ENCODE measurements around the gene KCNQ5. TPM values are rescaled to one million over a fixed set of nuclear protein-coding genes. Genes with fewer than 3 reads are reported as not detected.

The KCNQ5 gene
- total and polyA plus RNA-seq, 11 donors: 0.06 to 0.18 TPM; not detected in 9

- TF ChIP-seq POLR2A (IDR thresholded peaks at IDR 0.05) (no peak), CTCF (IDR thresholded peaks at IDR 0.05) (no peak)
- Histone ChIP-seq H3K4me3 (no peak overlapping the region), H3K4me1 (no peaks in the 10 kb centered on the region), H3K36me3 (no peaks in the 10 kb centered on the region), H3K27ac (no peak overlapping the region), H3K27me3 (no peaks in the 10 kb centered on the region), H3K9me3 (no peaks in the 10 kb centered on the region)
- ATAC-seq: no peak
- intact Hi-C loops (cut with DNase I): no loop called here
- DNase-seq: no peak
- WGBS, 4 donors: 77 to 92% (median 88%) methylated on average over 1 of the region's 1 CpG
Observed at GRCh38 chr6:72943699-72944098, 321.8 kb downstream of the KCNQ5 start.

GRCh38 chr6:72944660-72945059 is 322.8 kb downstream of the KCNQ5 start:
- intact Hi-C loops (cut with DNase I): no loop called here

GRCh38 chr6:72946774-72947173 is 324.9 kb downstream of the KCNQ5 start:
- no peaks in the 10 kb centered on the region for H3K9me3 ChIP-seq
- no peaks in the 10 kb centered on the region for H3K36me3 ChIP-seq
- intact Hi-C loops (cut with DNase I): no loop called here
- TF ChIP-seq POLR2A (IDR thresholded peaks at IDR 0.05) (no peak), CTCF (IDR thresholded peaks at IDR 0.05) (no peak)
- ATAC-seq: no peak
- no peak overlapping the region for H3K27ac ChIP-seq
- H3K27me3 ChIP-seq: no peaks in the 10 kb centered on the region
- H3K4me1 ChIP-seq: no peaks in the 10 kb centered on the region
- no peak for DNase-seq
- WGBS, 4 donors: 77 to 83% (median 82%) methylated on average over 2 of the region's 2 CpGs
- H3K4me3 ChIP-seq: no peak overlapping the region

More at GRCh38 chr6:72944660-72945059, 322.8 kb downstream of the KCNQ5 start:
- Histone ChIP-seq H3K27ac (no peak overlapping the region), H3K27me3 (no peaks in the 10 kb centered on the region), H3K4me3 (no peak overlapping the region), H3K36me3 (no peaks in the 10 kb centered on the region), H3K9me3 (no peaks in the 10 kb centered on the region), H3K4me1 (no peaks in the 10 kb centered on the region)
- ATAC-seq: no peak
- DNase-seq: no peak
- no peak for TF ChIP-seq POLR2A (IDR thresholded peaks at IDR 0.05)
- WGBS, 4 donors: 61 to 76% (median 65%) methylated on average over 2 of the region's 2 CpGs

- Histone ChIP-seq H3K36me3 (no peaks in the 10 kb centered on the region), H3K4me1 (no peaks in the 10 kb centered on the region), H3K27ac (no peak overlapping the region), H3K27me3 (no peaks in the 10 kb centered on the region), H3K9me3 (no peaks in the 10 kb centered on the region), H3K4me3 (no peak overlapping the region)
- 44 to 72% (median 53%) methylated on average over 1 of the region's 1 CpG for WGBS, 4 donors
- no peak for TF ChIP-seq CTCF (IDR thresholded peaks at IDR 0.05)
- TF ChIP-seq POLR2A (IDR thresholded peaks at IDR 0.05): no peak
- no peak for DNase-seq
- no peak for ATAC-seq
- intact Hi-C loops (cut with DNase I): no loop called here
Observed at GRCh38 chr6:72947534-72947933, 325.7 kb downstream of the KCNQ5 start.

GRCh38 chr6:72948153-72948552 is 326.3 kb downstream of the KCNQ5 start:
- H3K9me3 ChIP-seq: no peaks in the 10 kb centered on the region
- H3K27ac ChIP-seq: no peak overlapping the region
- H3K36me3 ChIP-seq: no peaks in the 10 kb centered on the region
- ATAC-seq (no peak), DNase-seq (no peak)
- no peak for TF ChIP-seq POLR2A (IDR thresholded peaks at IDR 0.05)
- TF ChIP-seq CTCF (IDR thresholded peaks at IDR 0.05): no peak
- 67 to 71% (median 69%) methylated on average over 1 of the region's 1 CpG for WGBS, 4 donors
- no peaks in the 10 kb centered on the region for H3K27me3 ChIP-seq
- no peak overlapping the region for H3K4me3 ChIP-seq
- H3K4me1 ChIP-seq: no peaks in the 10 kb centered on the region
- intact Hi-C loops (cut with DNase I): no loop called here
